Sigmoid colon (tissue), 4 donors: ENCODE measurements around the gene BIRC6.

Source experiments
- EP300 ChIP-seq, 4 donors: sonication (generic); formaldehyde crosslinking; IDR thresholded peaks; one replicate each; pipeline ENCODE4 v1.6.1; 2017; ENCODE audit warnings: antibody characterized with exemption in 4 of 4
- TF ChIP-seq, protein P1 (sequence below), 4 experiments: fragments of 450-650 bp in 3 of 4; fragments of 200-600 bp in 1 of 4; IDR thresholded peaks; one replicate each; pipeline ENCODE4 v1.5.1; 2016 to 2019; ENCODE audit warnings: antibody characterized with exemption in 4 of 4, mild to moderate bottlenecking in 3 of 4, moderate library complexity in 2 of 4

DNA sequence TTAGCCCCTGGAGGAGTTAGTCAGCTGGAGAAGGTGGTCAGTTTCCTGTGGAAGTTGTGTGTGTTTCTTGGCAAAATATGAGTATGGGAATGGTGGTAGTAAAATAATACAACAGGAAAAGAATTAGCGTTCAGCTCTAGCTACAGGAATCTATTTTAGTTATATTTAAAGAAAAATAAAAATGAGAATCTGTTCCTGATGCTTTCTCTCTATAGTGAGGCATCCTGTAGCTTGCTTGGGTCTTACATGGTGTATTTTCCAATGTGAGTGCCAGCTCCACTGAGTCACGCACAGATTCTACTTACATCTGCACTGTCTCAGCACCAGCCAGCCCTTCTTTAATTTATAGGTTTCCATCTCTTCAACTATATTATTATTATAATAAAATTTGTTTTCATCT is 132.2 kb downstream of the BIRC6 start:
- no peak for TF ChIP-seq EP300 (IDR thresholded peaks at IDR 0.05)
- TF ChIP-seq, protein P1, sequence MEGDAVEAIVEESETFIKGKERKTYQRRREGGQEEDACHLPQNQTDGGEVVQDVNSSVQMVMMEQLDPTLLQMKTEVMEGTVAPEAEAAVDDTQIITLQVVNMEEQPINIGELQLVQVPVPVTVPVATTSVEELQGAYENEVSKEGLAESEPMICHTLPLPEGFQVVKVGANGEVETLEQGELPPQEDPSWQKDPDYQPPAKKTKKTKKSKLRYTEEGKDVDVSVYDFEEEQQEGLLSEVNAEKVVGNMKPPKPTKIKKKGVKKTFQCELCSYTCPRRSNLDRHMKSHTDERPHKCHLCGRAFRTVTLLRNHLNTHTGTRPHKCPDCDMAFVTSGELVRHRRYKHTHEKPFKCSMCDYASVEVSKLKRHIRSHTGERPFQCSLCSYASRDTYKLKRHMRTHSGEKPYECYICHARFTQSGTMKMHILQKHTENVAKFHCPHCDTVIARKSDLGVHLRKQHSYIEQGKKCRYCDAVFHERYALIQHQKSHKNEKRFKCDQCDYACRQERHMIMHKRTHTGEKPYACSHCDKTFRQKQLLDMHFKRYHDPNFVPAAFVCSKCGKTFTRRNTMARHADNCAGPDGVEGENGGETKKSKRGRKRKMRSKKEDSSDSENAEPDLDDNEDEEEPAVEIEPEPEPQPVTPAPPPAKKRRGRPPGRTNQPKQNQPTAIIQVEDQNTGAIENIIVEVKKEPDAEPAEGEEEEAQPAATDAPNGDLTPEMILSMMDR (IDR thresholded peaks at IDR 0.05) = no peak
